Measurements from ENCODE around the gene CYB561.

The CYB561 gene

DNA sequence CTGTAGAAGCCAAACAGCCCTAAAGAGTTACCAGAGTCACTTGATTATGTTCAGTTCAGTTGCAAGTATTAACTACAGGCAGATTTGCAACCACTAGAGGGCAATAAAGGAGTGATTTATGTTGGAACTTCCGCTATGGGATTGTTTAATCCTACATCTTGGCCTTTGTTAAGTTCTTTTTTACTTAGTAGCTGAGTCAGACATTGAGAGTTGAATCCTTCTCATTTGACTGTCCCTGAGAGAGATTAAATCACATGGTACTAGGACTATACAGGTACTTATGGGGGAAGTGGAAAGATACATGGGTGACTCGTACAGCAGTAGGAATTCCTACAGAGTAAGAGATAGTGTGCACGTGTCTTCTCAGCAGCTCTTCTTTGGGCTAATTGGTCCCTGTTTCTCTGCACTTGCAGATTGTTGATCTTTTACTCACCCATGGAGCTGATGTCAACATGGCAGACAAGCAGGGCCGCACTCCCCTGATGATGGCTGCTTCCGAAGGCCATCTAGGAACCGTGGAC lies 40.3 kb downstream of the CYB561 start:
- no peak for DNase-seq

DNA sequence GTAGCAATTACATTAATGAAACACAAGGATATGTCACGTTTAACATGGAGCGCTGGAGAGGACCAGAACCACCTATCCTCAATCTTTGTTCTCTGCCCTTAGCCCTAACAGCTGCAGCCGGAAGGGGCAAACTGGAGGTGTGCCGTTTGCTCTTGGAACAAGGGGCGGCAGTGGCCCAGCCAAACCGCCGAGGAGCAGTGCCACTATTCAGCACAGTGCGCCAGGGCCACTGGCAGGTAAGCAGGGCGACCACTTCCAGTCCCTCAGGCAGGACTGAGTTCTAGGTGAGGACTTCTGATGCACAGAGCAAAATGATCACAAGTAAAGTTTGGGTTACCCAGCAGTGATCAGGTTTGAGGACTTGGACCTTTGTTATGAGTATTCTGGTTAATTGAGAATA lies 41.1 kb downstream of the CYB561 start:
- no peak for DNase-seq

DNA sequence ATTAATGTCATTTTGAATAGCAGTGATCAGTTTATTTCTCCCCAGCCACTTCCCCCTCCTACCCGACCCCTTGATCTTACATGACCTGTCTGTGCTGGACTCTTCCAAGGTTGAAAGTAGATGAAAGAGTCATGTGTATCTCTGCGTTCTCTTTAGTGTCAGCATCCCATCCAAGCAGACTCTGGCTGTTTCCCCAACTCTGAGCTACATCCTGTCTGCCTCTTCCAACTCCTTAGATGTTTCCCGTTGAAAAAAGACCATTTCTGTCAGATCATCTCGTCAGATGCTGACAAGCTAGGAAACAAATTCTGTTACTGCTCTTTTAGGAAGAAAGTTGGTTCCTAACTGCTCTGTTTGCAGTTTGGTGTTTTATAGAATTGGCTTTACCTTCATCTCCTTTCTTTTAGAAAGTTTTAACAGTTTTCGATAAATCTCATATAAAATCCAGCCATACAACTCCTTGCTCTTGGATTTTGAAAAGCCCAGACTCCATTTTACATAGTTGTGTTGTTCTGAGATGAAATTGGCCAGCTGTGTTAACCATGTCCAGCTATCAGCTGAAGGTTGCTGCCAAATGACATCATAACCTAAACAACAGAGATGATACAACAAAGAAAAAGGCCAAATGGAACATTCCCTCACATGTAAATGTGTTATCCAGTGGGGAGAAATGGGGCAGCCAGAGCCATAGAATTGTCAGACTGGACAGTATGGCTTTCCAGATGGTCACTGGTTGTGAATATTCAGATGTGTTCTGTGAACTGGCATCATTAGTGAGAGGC lies 43.5 kb downstream of the CYB561 start:
- peak; percentile 48 for DNase-seq

DNA sequence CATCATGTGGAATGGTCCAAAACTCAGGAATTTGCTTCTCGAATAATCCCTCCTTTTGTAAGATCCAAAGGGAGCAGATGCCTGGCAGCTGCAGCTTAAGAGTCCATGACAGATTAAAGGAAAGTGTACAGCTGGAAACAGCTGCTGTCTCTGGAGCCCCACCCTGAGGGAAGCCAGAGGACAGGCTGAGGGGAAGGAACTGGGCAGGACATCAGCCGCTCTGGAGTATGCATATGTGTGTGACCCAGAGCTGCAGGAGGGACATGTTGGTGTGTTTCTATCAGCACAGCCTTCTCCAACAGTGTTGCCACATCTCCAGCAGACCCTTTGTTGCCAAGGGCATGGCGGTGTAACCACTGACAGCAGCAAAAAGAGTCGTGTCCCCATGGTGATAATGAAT lies 46.2 kb downstream of the CYB561 start:
- DNase-seq, result peak; percentile 91

DNA sequence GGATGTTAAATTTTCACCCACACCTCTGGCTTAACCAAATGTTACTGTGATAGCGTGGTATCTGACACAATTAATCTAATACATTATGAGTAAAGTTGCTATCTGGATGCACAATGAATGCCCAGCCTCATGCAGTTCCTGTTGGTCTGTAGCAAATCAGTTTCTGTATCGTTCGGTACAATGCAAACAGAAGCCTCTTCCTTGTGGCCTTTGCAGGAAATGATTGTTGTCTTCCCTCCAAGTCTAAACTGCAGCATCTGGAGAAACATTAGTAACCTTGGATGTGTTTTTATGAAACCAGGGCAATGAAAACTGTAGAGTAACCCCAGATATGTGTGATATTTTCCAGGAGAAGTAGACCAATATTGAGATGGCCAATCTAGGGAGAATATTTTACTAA lies 46.8 kb downstream of the CYB561 start:
- no peak for DNase-seq

DNA sequence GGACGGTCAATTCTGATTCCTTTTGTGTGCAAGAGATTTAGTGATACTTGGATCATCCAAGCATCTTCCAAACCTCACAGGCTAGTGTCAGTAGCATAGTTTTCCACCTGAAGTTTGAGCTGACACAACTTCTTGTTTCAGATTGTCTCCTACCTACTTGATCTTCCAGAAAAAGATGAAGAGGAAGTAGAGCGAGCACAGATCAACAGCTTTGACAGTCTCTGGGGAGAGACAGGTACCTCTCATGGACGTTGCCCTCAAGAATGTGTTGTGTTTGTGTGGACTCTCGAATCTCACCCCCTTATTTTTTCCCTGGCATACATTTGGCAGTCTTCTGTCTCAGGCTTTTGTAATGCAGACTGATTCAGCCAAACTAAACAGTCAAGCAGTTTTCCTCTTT lies 47.4 kb downstream of the CYB561 start:
- DNase-seq, result no peak

DNA sequence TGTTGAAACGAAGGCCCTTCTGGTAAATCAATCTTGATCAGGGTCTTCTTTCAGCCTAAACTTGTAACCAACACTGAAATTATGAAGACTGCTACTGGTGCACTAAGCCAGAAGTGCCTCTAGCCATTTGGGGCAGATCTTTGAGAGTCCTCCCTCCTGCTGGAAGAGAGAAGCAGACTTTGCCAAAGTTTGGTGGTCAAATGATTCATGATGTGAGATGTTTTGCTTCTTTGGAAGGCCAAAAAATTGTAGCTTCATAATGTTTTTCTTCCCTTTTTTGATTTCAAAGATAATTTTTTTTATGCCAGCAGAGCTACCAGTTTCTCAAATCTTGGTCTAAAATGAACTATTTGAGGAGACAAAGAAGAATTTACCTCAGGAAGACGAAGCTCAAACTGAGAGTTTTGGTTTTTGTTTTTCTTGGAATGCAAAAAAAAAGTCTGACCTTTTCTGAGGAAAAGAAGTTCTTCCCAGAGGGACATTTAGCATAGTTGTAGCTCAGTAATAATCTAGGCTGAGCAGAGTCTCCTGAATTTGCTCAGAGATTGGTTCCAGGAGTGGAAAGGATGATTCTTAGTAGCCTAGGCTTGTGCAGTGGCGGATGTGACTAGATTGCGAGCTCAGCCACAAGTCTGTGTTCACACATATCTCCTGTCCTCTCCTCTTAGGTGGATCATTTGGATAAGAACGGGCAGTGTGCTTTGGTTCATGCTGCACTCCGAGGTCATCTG lies 50.9 kb downstream of the CYB561 start:
- no peak for DNase-seq

DNA sequence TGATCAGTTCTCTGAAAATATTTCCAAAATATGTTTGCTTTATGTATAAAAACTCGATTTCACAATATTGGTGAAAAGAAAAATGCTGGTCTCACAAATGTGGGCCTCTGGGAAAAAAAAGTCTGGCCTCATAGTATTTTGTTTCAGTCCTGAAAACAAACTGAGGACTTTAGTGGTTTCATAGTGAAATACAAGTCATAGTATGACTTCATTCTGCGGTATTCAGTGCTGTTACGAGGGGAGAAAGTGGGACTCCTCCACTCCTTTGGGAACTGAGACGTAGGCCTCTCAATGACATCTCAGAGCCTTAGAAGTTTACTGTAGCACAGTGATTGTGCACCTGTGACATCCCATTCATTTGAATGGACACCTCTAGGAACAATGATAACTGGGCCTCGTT lies 56.0 kb downstream of the CYB561 start:
- DNase-seq, result no peak

DNA sequence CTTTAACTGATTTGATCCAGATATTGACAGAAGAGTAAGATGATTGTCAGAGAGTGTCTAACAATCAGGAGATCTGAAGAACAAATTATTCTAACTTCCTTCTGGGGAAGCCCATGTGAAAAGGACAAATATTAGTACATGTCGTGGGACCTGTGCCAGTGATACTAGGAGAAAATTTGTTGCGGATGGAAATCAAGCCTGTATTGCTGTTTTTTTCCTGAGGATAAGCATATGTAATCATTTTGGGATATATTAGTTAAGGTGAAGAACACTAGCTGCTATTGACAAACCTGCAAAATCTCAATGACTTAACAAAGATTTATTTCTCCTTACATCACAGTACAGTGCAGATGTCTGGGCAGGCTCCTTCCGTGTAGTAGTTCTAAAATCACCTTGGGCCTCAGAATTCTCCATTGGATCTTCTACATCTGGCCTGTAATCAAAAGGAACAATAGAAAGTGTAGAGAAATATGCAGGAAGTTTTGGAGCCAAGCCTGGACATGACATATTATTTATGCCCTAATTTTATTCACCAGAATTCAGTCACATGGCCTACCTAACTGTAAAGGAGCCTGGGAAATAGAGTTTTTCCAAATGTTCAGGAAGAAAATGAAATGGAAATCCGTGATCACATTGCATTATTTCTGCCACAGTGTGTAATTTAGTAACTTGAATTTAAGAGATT lies 58.3 kb downstream of the CYB561 start:
- no peak for DNase-seq

DNA sequence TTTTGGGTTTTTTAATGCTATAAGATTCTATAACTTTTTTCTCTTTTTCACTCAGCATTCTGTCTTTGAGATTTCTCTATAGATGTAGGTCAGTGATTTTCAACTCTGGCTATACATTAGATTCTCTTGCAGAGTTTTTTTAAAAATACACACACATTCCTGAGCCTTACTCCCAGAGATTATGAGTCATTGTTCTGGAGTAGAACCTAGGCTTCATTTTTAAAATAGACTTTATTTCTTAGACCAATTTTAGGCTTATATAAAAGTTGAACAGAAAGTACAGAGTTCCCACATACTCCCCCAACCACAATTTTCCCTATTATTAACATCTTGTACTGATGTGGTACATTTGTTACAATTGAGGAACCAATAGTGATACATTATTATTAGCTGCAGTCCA lies 63.3 kb downstream of the CYB561 start:
- no peak for DNase-seq

Data from right hindlimb (tissue), 1 donor.